HepG2 (cell line): ENCODE data around the gene ADAD2. TPM values are rescaled to one million over a fixed set of nuclear protein-coding genes. Genes with fewer than 3 reads are reported as not detected.

ENCODE experiments used
- ATAC-seq: fragments of 200-7000 bp; cut with Tn5 transposase; 3 replicates; pipeline ENCODE4 v1.9.1; 2020; ENCODE audit warnings: mild to moderate bottlenecking, moderate library complexity
- BruUV-seq: library from RNA; stranded (reverse); fragments of 400-500 nt; replicated peaks from 2 replicates; lab custom pipeline; 2021; lab: Mats Ljungman, UMichigan
- CTCF ChIA-PET: fragments of 300-600 bp; formaldehyde crosslinking; extraction: SDS; loops from one replicate; lab custom pipeline; 2021; ENCODE audit warnings: low total read pairs, inconsistent platforms, low intra/inter-chr PET ratio; lab: Yijun Ruan, JAX
- POLR2A ChIA-PET: fragments of 350-600 bp; sonication (Branson Sonifier 250); formaldehyde crosslinking; loops from one replicate; lab custom pipeline; 2020; ENCODE audit warnings: antibody characterized with exemption, inconsistent platforms; lab: Yijun Ruan, JAX
- DNase-seq: peaks from one replicate; pipeline ENCODE4 v3.0.0-alpha.2; 2015; ENCODE audit warnings: low spot score
- FAIRE-seq: peaks from 3 replicates; lab custom pipeline; 2011; peaks lifted over from hg19 to GRCh38; lab: Jason Lieb, UNC
- H2AFZ ChIP-seq: one replicate; pipeline ENCODE4 v1.6.1; 2011; ENCODE audit warnings: low read length, inconsistent platforms
- H3K27ac ChIP-seq: fragments of 300-600 bp; 3 replicates; pipeline ENCODE4 v1.8.0; 2011; ENCODE audit warnings: mixed run types, mild to moderate bottlenecking, mixed read lengths, low read length, inconsistent platforms; ENCODE audit not compliant: insufficient read depth; ENCODE audit errors: extremely low read length
- H3K27me3 ChIP-seq, 2 experiments: fragments of 200-600 bp in 1 of 2; 2 replicates in 1 of 2; 3 replicates in 1 of 2; pipeline versions ENCODE4 v1.6.0 to v1.8.0; 2011; ENCODE audit warnings: low read length in 2 of 2, mild to moderate bottlenecking in 2 of 2, moderate library complexity in 2 of 2, inconsistent platforms in 1 of 2; ENCODE audit not compliant: insufficient read depth in 2 of 2, control insufficient read depth in 1 of 2
- H3K36me3 ChIP-seq, 2 experiments: fragments of 200-600 bp in 1 of 2; replicated peaks in 1 of 2; 2 replicates in 1 of 2; 3 replicates in 1 of 2; pipeline versions ENCODE4 v1.5.1 to v1.8.0; 2011; ENCODE audit warnings: low read length in 2 of 2, inconsistent platforms in 1 of 2; ENCODE audit not compliant: insufficient read depth in 2 of 2, control insufficient read depth in 1 of 2
- H3K4me1 ChIP-seq: 2 replicates; pipeline ENCODE4 v1.5.1; 2012; ENCODE audit warnings: low read length, inconsistent platforms; ENCODE audit not compliant: insufficient read depth
- H3K4me2 ChIP-seq: 2 replicates; pipeline ENCODE4 v1.6.0; 2011; ENCODE audit warnings: low read depth, low read length, inconsistent platforms
- H3K4me3 ChIP-seq, 3 experiments: fragments of 200-600 bp in 1 of 3; sonication (generic), shearing (Covaris generic) in 1 of 3; replicated peaks in 1 of 3; 2 replicates each; pipeline ENCODE4 v1.5.1; 2011 to 2016; ENCODE audit warnings: low read length in 3 of 3, inconsistent platforms in 2 of 3, low read depth in 2 of 3, mild to moderate bottlenecking in 2 of 3, control low read depth in 1 of 3, mixed read lengths in 1 of 3; ENCODE audit not compliant: insufficient read depth in 1 of 3
- H3K79me2 ChIP-seq: one replicate; pipeline ENCODE4 v1.6.1; 2011; ENCODE audit warnings: low read length, inconsistent platforms; ENCODE audit not compliant: insufficient read depth
- H3K9ac ChIP-seq: 2 replicates; pipeline ENCODE4 v1.6.0; 2011; ENCODE audit warnings: mild to moderate bottlenecking, low read depth, low read length, inconsistent platforms; ENCODE audit not compliant: insufficient read depth
- H3K9me3 ChIP-seq: 2 replicates; pipeline ENCODE4 v1.5.1; 2012; ENCODE audit warnings: mild to moderate bottlenecking, low read length
- H4K20me1 ChIP-seq: 2 replicates; pipeline ENCODE4 v1.6.0; 2011; ENCODE audit warnings: inconsistent platforms, mild to moderate bottlenecking, low read length, moderate library complexity; ENCODE audit not compliant: insufficient read depth
- CENPT ChIP-seq: sonication (generic); formaldehyde crosslinking; IDR thresholded peaks from 2 replicates; pipeline ENCODE4 v1.8.0; 2022; ENCODE audit warnings: low read depth, mild to moderate bottlenecking, moderate library complexity, missing genetic modification reagents
- GFI1 ChIP-seq: sonication (generic); formaldehyde crosslinking; IDR thresholded peaks from 2 replicates; pipeline ENCODE4 v1.5.0; 2020; ENCODE audit warnings: missing genetic modification reagents, mild to moderate bottlenecking, borderline replicate concordance
- HMGXB4 ChIP-seq, 2 experiments: sonication (generic) in 1 of 2; formaldehyde crosslinking in 1 of 2; IDR thresholded peaks; 2 replicates each; pipeline versions ENCODE4 v1.4.0 to v1.6.1; 2018 to 2020; ENCODE audit warnings: missing genetic modification reagents in 2 of 2, borderline replicate concordance in 1 of 2, low read depth in 1 of 2, mild to moderate bottlenecking in 1 of 2, missing biosample characterization in 1 of 2
- LBX2 ChIP-seq: sonication (generic); formaldehyde crosslinking; IDR thresholded peaks from 2 replicates; pipeline ENCODE4 v1.5.0; 2020; ENCODE audit warnings: missing genetic modification reagents, mild to moderate bottlenecking, borderline replicate concordance
- MNT ChIP-seq: fragments of 450-650 bp; IDR thresholded peaks from 2 replicates; pipeline ENCODE4 v1.6.1; 2016
- SAFB2 ChIP-seq: sonication (generic); formaldehyde crosslinking; IDR thresholded peaks from 2 replicates; pipeline ENCODE4 v1.5.1; 2020; ENCODE audit warnings: missing genetic modification reagents, low read depth, mild to moderate bottlenecking, borderline replicate concordance
- YEATS2 ChIP-seq: sonication (generic); formaldehyde crosslinking; IDR thresholded peaks from 2 replicates; pipeline ENCODE4 v1.4.0; 2020; ENCODE audit warnings: missing genetic modification reagents, borderline replicate concordance
- ZBTB44 ChIP-seq: sonication (generic); formaldehyde crosslinking; IDR thresholded peaks from 2 replicates; pipeline ENCODE4 v1.4.0; 2020; ENCODE audit warnings: missing genetic modification reagents
- ZNF33A ChIP-seq: sonication (generic); formaldehyde crosslinking; IDR thresholded peaks from 2 replicates; pipeline ENCODE4 v1.5.1; 2020; ENCODE audit warnings: missing genetic modification reagents, mild to moderate bottlenecking, moderate library complexity, borderline replicate concordance
- ZNF430 ChIP-seq: sonication (generic); formaldehyde crosslinking; IDR thresholded peaks from 2 replicates; pipeline ENCODE4 v1.9.0; 2021; ENCODE audit warnings: mild to moderate bottlenecking, missing genetic modification reagents
- ZNF674 ChIP-seq: sonication (generic); formaldehyde crosslinking; IDR thresholded peaks from 2 replicates; pipeline ENCODE4 v1.5.0; 2020; ENCODE audit warnings: low read depth, mild to moderate bottlenecking, missing genetic modification reagents
- ZNF713 ChIP-seq: sonication (generic); formaldehyde crosslinking; IDR thresholded peaks from 2 replicates; pipeline ENCODE4 v1.4.0; 2020; ENCODE audit warnings: mild to moderate bottlenecking, missing genetic modification reagents
- ZNF773 ChIP-seq: sonication (generic); formaldehyde crosslinking; IDR thresholded peaks from 2 replicates; pipeline ENCODE4 v1.4.0; 2020; ENCODE audit warnings: missing genetic modification reagents, borderline replicate concordance
- ZNF784 ChIP-seq: sonication (generic); formaldehyde crosslinking; IDR thresholded peaks from 2 replicates; pipeline ENCODE4 v1.5.1; 2020; ENCODE audit warnings: missing genetic modification reagents, mild to moderate bottlenecking, borderline replicate concordance
- ZNF83 ChIP-seq: sonication (generic); formaldehyde crosslinking; IDR thresholded peaks from 2 replicates; pipeline ENCODE4 v1.4.0; 2020; ENCODE audit warnings: missing genetic modification reagents, mild to moderate bottlenecking, borderline replicate concordance
- ZSCAN25 ChIP-seq: sonication (generic); formaldehyde crosslinking; IDR thresholded peaks from 2 replicates; pipeline ENCODE4 v1.8.0; 2022; ENCODE audit warnings: mild to moderate bottlenecking, missing genetic modification reagents
- WGBS: methylation state at CpG from one replicate; pipeline ENCODE4 v1.1.6; 2017; ENCODE audit warnings: low lambda C conversion rate; 5-methylcytosine and 5-hydroxymethylcytosine counted together
- in situ Hi-C: cut with HindIII; loops from 2 replicates; pipeline ENCODE4 v1.10.0; 2017; ENCODE audit warnings: low pct_unique_long_range_greater_than_20kb; ENCODE audit not compliant: extremely low pct_ligation_motif_present
- intact Hi-C: fragments of 100-400 bp; cut with micrococcal nuclease; formaldehyde crosslinking; loops from one replicate; pipeline ENCODE4 v1.10.0; 2022; ENCODE audit not compliant: unreplicated experiment
- polyA plus RNA-seq, 8 experiments: library from polyadenylated mRNA; depleted of rRNA in 3 of 8; stranded (reverse) in 7 of 8; unstranded in 1 of 8; fragments of >200 nt; fragmentation: Illumina TruSeq in 4 of 8; extraction: Trizol in 4 of 8; gene quantifications; 2 replicates each; pipeline versions ENCODE4 v1.2.1 to v1.2.3, GENCODE V29; 2011 to 2016; ENCODE audit warnings: low read depth in 4 of 8, missing spikeins in 1 of 8, mixed read lengths in 1 of 8; ENCODE audit not compliant: insufficient read depth in 1 of 8
- total RNA-seq, 5 experiments: library from RNA; depleted of rRNA; stranded (reverse); fragments of >200 nt; fragmentation: Illumina TruSeq; extraction: Trizol; gene quantifications; 2 replicates each; pipeline ENCODE4 v1.2.3, GENCODE V29; 2016; ENCODE audit warnings: low read depth in 1 of 5

Gene ADAD2
- total and polyA plus RNA-seq, 2 of the 13 experiments (the other 11 are each of a cell fraction or from before 2014, with no cell fraction given), result not detected

- ChIA-PET POLR2A (no interaction called here), CTCF (no interaction called here)
- Histone ChIP-seq H3K9ac (no peak overlapping the region), H3K27me3 (peaks cover 5 to 42% of the 10 kb centered on the region in 2 experiments; a peak in 4 of 5 replicates), H3K4me3 (no peak overlapping the region), H3K79me2 (no peaks in the 10 kb centered on the region), H3K27ac (no peak overlapping the region), H3K9me3 (no peaks in the 10 kb centered on the region), H2AFZ (no peak overlapping the region), H4K20me1 (no peaks in the 10 kb centered on the region), H3K4me1 (no peaks in the 10 kb centered on the region), H3K4me2 (no peak overlapping the region), H3K36me3 (no peaks in the 10 kb centered on the region)
- DNase-seq (no peak), FAIRE-seq (no peak), ATAC-seq (no peak)
- in situ Hi-C loops (no loop called here), intact Hi-C loops (no loop called here)
- no TSS peak for BruUV-seq
- 59% methylated on average over 13 of the region's 13 CpGs for whole genome bisulfite sequencing
- TF ChIP-seq ZNF773 (CRISPR knock-in tag) (no peak), ZBTB44 (no peak), LBX2 (CRISPR knock-in tag) (no peak), YEATS2 (CRISPR knock-in tag) (no peak), GFI1 (CRISPR knock-in tag) (no peak), ZNF674 (CRISPR knock-in tag) (no peak), ZNF713 (CRISPR knock-in tag) (no peak), HMGXB4 (CRISPR knock-in tag; IDR thresholded peaks at IDR 0.05; ENCODE audit: borderline replicate concordance in 1 of 2, low read depth in 1 of 2) (no peak), CENPT (CRISPR knock-in tag) (no peak), ZNF83 (CRISPR knock-in tag) (no peak), ZNF784 (no peak), ZNF33A (CRISPR knock-in tag) (no peak), ZNF430 (CRISPR knock-in tag) (no peak), SAFB2 (no peak), MNT (no peak), ZSCAN25 (no peak)
These were observed 23.9 kb upstream of the ADAD2 start for GRCh38 chr16:84166796-84167695.
